ENCODE measurements around the gene HRAS.

- no peak for TF ChIP-seq POLR2AphosphoS5 (IDR thresholded peaks at IDR 0.05; ENCODE audit: borderline replicate concordance, low read depth, low read length)
- no peak for TF ChIP-seq EZH2 (IDR thresholded peaks at IDR 0.05)
These were observed 15.8 kb upstream of the HRAS start for GRCh38 chr11:551131-551530.
